ENCODE results near the gene IMMT.
A peak's percentile ranks its signal among the peaks of the same experiment; 100 is the strongest.

The IMMT gene

GRCh38 chr2:86140969-86141392 is 54.3 kb downstream of the IMMT start:
- DNase-seq (ENCODE audit: low read depth): no peak

- no peak for DNase-seq (ENCODE audit: low read depth)
These were observed 55.3 kb downstream of the IMMT start for GRCh38 chr2:86139981-86140380.

- DNase-seq (ENCODE audit: low read depth): no peak
These were observed 56.3 kb downstream of the IMMT start for GRCh38 chr2:86138736-86139625.

- DNase-seq (ENCODE audit: low read depth): no peak
These were observed 59.1 kb downstream of the IMMT start for GRCh38 chr2:86136141-86136540.

- no peak for DNase-seq (ENCODE audit: low read depth)
These were observed 59.6 kb downstream of the IMMT start for GRCh38 chr2:86135653-86136052.

GRCh38 chr2:86134709-86135108 is 60.6 kb downstream of the IMMT start:
- DNase-seq (ENCODE audit: low read depth): no peak

GRCh38 chr2:86124683-86125082 is 70.6 kb downstream of the IMMT start:
- no peak for DNase-seq (ENCODE audit: low read depth)

- DNase-seq (ENCODE audit: low read depth): no peak
These were observed 71.8 kb downstream of the IMMT start for GRCh38 chr2:86123328-86123925.

GRCh38 chr2:86118130-86118529 is 77.1 kb downstream of the IMMT start:
- no peak for DNase-seq (ENCODE audit: low read depth)

GRCh38 chr2:86107031-86107430 is 88.2 kb downstream of the IMMT start:
- DNase-seq (ENCODE audit: low read depth): no peak

- DNase-seq (ENCODE audit: low read depth): peak; percentile 88
These were observed 89.0 kb downstream of the IMMT start, which contains the start of gene PTCD3 for GRCh38 chr2:86105969-86106945. TSS of gene PTCD3 (plus strand) at chr2:86106235. CDS start at chr2:86106248, 13 bp downstream.

GRCh38 chr2:86105252-86105968 is 89.9 kb downstream of the IMMT start, which contains the start of gene POLR1A:
TSS of gene POLR1A (minus strand) at chr2:86105886. CDS start at chr2:86105776, 110 bp downstream.
- DNase-seq (ENCODE audit: low read depth): peak; percentile 45

GRCh38 chr2:86102157-86102556 is 93.1 kb downstream of the IMMT start:
- no peak for DNase-seq (ENCODE audit: low read depth)

- DNase-seq (ENCODE audit: low read depth): no peak
These were observed 97.3 kb downstream of the IMMT start for GRCh38 chr2:86097913-86098312.

- DNase-seq (ENCODE audit: low read depth): no peak
These were observed 98.0 kb downstream of the IMMT start for GRCh38 chr2:86097114-86097896.

GRCh38 chr2:86094229-86094628 is 101.0 kb downstream of the IMMT start:
- no peak for DNase-seq (ENCODE audit: low read depth)
